HepG2 (cell line): Measurements from ENCODE around the gene HCFC1. TPM values are rescaled to one million over a fixed set of nuclear protein-coding genes. Genes with fewer than 3 reads are reported as not detected.

ENCODE experiments used
- CHD2 ChIP-seq: IDR thresholded peaks from 2 replicates; pipeline ENCODE4 v1.6.1; 2011; ENCODE audit warnings: low read depth, low read length, improper control_type of control experiment
- HNF4A ChIP-seq: sonication (generic); formaldehyde crosslinking; IDR thresholded peaks from 2 replicates; pipeline ENCODE4 v1.4.0; 2020; ENCODE audit warnings: missing genetic modification reagents
- HNRNPL ChIP-seq: fragments of 200-400 bp; formaldehyde crosslinking; IDR thresholded peaks from 2 replicates; pipeline ENCODE4 v1.6.1; 2017; ENCODE audit warnings: mild to moderate bottlenecking, low read depth, low read length
- MTA1 ChIP-seq: sonication (generic); formaldehyde crosslinking; IDR thresholded peaks from 2 replicates; pipeline ENCODE4 v1.4.0; 2020; ENCODE audit warnings: missing genetic modification reagents, mild to moderate bottlenecking, borderline replicate concordance
- MYPOP ChIP-seq: sonication (generic); formaldehyde crosslinking; IDR thresholded peaks from 2 replicates; pipeline ENCODE4 v1.8.1; 2023; ENCODE audit warnings: mild to moderate bottlenecking, moderate library complexity, missing genetic modification reagents
- NCOA5 ChIP-seq: sonication (generic); formaldehyde crosslinking; IDR thresholded peaks from 2 replicates; pipeline ENCODE4 v1.4.0; 2020; ENCODE audit warnings: missing genetic modification reagents
- NR2F6 ChIP-seq, 2 experiments: IDR thresholded peaks; 2 replicates each; pipeline ENCODE4 v1.6.1; 2016; ENCODE audit warnings: antibody characterized with exemption in 1 of 2, mild to moderate bottlenecking in 1 of 2
- PHF5A ChIP-seq: IDR thresholded peaks from one replicate; pipeline ENCODE4 v1.6.1; 2018; ENCODE audit warnings: low read depth, missing genetic modification reagents; ENCODE audit not compliant: unreplicated experiment
- PREB ChIP-seq: sonication (generic); formaldehyde crosslinking; IDR thresholded peaks from 2 replicates; pipeline ENCODE4 v1.4.0; 2020; ENCODE audit warnings: missing genetic modification reagents
- SIX1 ChIP-seq: sonication (generic); formaldehyde crosslinking; IDR thresholded peaks from 2 replicates; pipeline ENCODE4 v1.4.0; 2020; ENCODE audit warnings: missing genetic modification reagents, borderline replicate concordance
- SKI ChIP-seq: fragments of 450-650 bp; IDR thresholded peaks from one replicate; pipeline ENCODE4 v1.6.1; 2018; ENCODE audit warnings: mild to moderate bottlenecking; ENCODE audit not compliant: partially characterized antibody
- ZNF280D ChIP-seq: sonication (generic); formaldehyde crosslinking; IDR thresholded peaks from 2 replicates; pipeline ENCODE4 v1.5.1; 2020; ENCODE audit warnings: mild to moderate bottlenecking, missing genetic modification reagents
- ZNF407 ChIP-seq: sonication (generic); formaldehyde crosslinking; IDR thresholded peaks from one replicate; pipeline ENCODE4 v1.5.1; 2020; ENCODE audit warnings: mild to moderate bottlenecking, missing genetic modification reagents; ENCODE audit errors: not compliant biosample characterization
- ZNF431 ChIP-seq: sonication (generic); formaldehyde crosslinking; IDR thresholded peaks from 2 replicates; pipeline ENCODE4 v1.9.0; 2022; ENCODE audit warnings: missing genetic modification reagents, low read depth, mild to moderate bottlenecking, borderline replicate concordance
- ZNF605 ChIP-seq: sonication (generic); formaldehyde crosslinking; IDR thresholded peaks from 2 replicates; pipeline ENCODE4 v1.8.0; 2022; ENCODE audit warnings: mild to moderate bottlenecking, missing genetic modification reagents
- ZNF788 ChIP-seq: sonication (generic); formaldehyde crosslinking; IDR thresholded peaks from 2 replicates; pipeline ENCODE4 v1.5.0; 2020; ENCODE audit warnings: mild to moderate bottlenecking, missing genetic modification reagents, borderline replicate concordance
- ZNF850 ChIP-seq: sonication (generic); formaldehyde crosslinking; conservative IDR thresholded peaks from 2 replicates; pipeline ENCODE4 v1.9.0; 2021; ENCODE audit warnings: mild to moderate bottlenecking, missing genetic modification reagents
- polyA plus RNA-seq, 8 experiments: library from polyadenylated mRNA; depleted of rRNA in 3 of 8; stranded (reverse) in 7 of 8; unstranded in 1 of 8; fragments of >200 nt; fragmentation: Illumina TruSeq in 4 of 8; extraction: Trizol in 4 of 8; gene quantifications; 2 replicates each; pipeline versions ENCODE4 v1.2.1 to v1.2.3, GENCODE V29; 2011 to 2016; ENCODE audit warnings: low read depth in 4 of 8, missing spikeins in 1 of 8, mixed read lengths in 1 of 8; ENCODE audit not compliant: insufficient read depth in 1 of 8
- total RNA-seq, 5 experiments: library from RNA; depleted of rRNA; stranded (reverse); fragments of >200 nt; fragmentation: Illumina TruSeq; extraction: Trizol; gene quantifications; 2 replicates each; pipeline ENCODE4 v1.2.3, GENCODE V29; 2016; ENCODE audit warnings: low read depth in 1 of 5

The HCFC1 gene
- total and polyA plus RNA-seq, 2 of the 13 experiments (the other 11 are each of a cell fraction or from before 2014, with no cell fraction given), result 5.8 to 17.8 TPM

- TF ChIP-seq ZNF850, result no peak
- TF ChIP-seq ZNF431 (CRISPR knock-in tag), result no peak
- TF ChIP-seq HNF4A (CRISPR knock-in tag), result peak; percentile 4; the same call in 1 of the 2 replicates
- TF ChIP-seq PHF5A (CRISPR knock-in tag), result no peak
- TF ChIP-seq ZNF280D (CRISPR knock-in tag), result no peak
- TF ChIP-seq ZNF605, result no peak
- no peak for TF ChIP-seq PREB
- TF ChIP-seq SIX1 (CRISPR knock-in tag), result no peak
- no peak for TF ChIP-seq SKI
- TF ChIP-seq MTA1, result no peak; the same call in 1 of the 2 replicates
- no peak for TF ChIP-seq ZNF788 (CRISPR knock-in tag)
- TF ChIP-seq ZNF407, result no peak
- no peak for TF ChIP-seq MYPOP (CRISPR knock-in tag)
- TF ChIP-seq NCOA5 (CRISPR knock-in tag), result no peak
- TF ChIP-seq NR2F6 (IDR thresholded peaks at IDR 0.05), result no peak
- TF ChIP-seq NR2F6 (CRISPR knock-in tag; IDR thresholded peaks at IDR 0.05), result no peak
- no peak for TF ChIP-seq CHD2
- peak; percentile 95 for TF ChIP-seq HNRNPL
Measured at GRCh38 chrX:154013001-154013421, 41.4 kb upstream of the HCFC1 start (continued).
